Upper lobe of right lung (tissue), 1 donor: ENCODE measurements around the gene ITPK1. TPM values are rescaled to one million over a fixed set of nuclear protein-coding genes. Genes with fewer than 3 reads are reported as not detected.

Experiments used
- ATAC-seq: fragments of 200-7000 bp; cut with Tn5 transposase; one replicate; pipeline ENCODE4 v1.9.1; 2020; ENCODE audit warnings: mild to moderate bottlenecking, moderate library complexity
- DNase-seq: peaks from one replicate; pipeline ENCODE4 v3.0.0-alpha.2; 2020
- H3K27ac ChIP-seq: fragments of 200-600 bp; one replicate; pipeline ENCODE4 v1.8.0; 2022
- H3K27me3 ChIP-seq: fragments of 200-600 bp; one replicate; pipeline ENCODE4 v1.8.0; 2022; ENCODE audit warnings: mild to moderate bottlenecking
- H3K36me3 ChIP-seq: fragments of 200-600 bp; one replicate; pipeline ENCODE4 v1.8.0; 2022
- H3K4me1 ChIP-seq: fragments of 200-600 bp; one replicate; pipeline ENCODE4 v1.8.0; 2022
- H3K4me3 ChIP-seq: fragments of 200-600 bp; one replicate; pipeline ENCODE4 v1.8.0; 2022; ENCODE audit warnings: mild to moderate bottlenecking
- H3K9me3 ChIP-seq: fragments of 200-600 bp; one replicate; pipeline ENCODE4 v1.8.0; 2022
- intact Hi-C: fragments of 100-400 bp; cut with DNase I; formaldehyde crosslinking; loops from one replicate; pipeline ENCODE4 v1.11.0; 2022
- total RNA-seq: library from RNA; stranded (reverse); fragmentation: NEBNext Ultra II Directional; extraction: Animal tissue kit (Norgen Biotek cat#: 25700); gene quantifications from one replicate; pipeline ENCODE4 v1.2.1, GENCODE V29; 2021
- TF ChIP-seq, protein P1 (sequence below): fragments of 200-600 bp; IDR thresholded peaks from one replicate; pipeline ENCODE4 v1.8.0; 2022; ENCODE audit warnings: antibody characterized with exemption
- donor health status: DM: no; HTN: yes; CAD: no; lungs with severe emphysema.

Gene ITPK1
- total RNA-seq, 1 donor from 2014 or later = 96.9 TPM

DNA sequence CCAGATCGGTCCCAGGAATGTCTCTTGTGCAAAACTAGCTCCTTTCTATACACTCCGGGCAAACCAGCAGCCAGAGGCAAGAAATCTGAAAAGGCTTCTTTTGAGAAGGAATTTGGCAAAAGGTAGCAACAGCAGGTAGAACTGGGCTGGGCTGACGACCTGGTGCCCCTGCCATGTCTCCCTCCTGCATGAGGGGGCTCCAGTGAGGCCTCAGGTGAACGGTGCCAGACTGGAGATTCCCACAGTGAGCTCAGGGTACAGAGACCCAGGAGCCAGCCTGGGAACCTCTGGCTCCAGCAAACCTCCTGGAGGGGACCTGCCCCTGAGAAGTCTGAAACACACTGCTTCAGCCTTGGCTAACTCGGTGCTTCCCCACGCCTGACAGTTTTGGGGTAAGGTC, 10.8 kb downstream of the ITPK1 start:
- DNase-seq (no peak), ATAC-seq (no peak)
- H3K27me3 ChIP-seq = no peaks in the 10 kb centered on the region
- H3K36me3 ChIP-seq = no peaks in the 10 kb centered on the region
- peaks cover 48% of the 10 kb centered on the region for H3K4me1 ChIP-seq
- H3K27ac ChIP-seq = peak overlapping the region; percentile 24
- no peak overlapping the region for H3K4me3 ChIP-seq
- TF ChIP-seq, protein P1, sequence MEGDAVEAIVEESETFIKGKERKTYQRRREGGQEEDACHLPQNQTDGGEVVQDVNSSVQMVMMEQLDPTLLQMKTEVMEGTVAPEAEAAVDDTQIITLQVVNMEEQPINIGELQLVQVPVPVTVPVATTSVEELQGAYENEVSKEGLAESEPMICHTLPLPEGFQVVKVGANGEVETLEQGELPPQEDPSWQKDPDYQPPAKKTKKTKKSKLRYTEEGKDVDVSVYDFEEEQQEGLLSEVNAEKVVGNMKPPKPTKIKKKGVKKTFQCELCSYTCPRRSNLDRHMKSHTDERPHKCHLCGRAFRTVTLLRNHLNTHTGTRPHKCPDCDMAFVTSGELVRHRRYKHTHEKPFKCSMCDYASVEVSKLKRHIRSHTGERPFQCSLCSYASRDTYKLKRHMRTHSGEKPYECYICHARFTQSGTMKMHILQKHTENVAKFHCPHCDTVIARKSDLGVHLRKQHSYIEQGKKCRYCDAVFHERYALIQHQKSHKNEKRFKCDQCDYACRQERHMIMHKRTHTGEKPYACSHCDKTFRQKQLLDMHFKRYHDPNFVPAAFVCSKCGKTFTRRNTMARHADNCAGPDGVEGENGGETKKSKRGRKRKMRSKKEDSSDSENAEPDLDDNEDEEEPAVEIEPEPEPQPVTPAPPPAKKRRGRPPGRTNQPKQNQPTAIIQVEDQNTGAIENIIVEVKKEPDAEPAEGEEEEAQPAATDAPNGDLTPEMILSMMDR = no peak
- intact Hi-C loops = no loop called here
- no peaks in the 10 kb centered on the region for H3K9me3 ChIP-seq

DNA sequence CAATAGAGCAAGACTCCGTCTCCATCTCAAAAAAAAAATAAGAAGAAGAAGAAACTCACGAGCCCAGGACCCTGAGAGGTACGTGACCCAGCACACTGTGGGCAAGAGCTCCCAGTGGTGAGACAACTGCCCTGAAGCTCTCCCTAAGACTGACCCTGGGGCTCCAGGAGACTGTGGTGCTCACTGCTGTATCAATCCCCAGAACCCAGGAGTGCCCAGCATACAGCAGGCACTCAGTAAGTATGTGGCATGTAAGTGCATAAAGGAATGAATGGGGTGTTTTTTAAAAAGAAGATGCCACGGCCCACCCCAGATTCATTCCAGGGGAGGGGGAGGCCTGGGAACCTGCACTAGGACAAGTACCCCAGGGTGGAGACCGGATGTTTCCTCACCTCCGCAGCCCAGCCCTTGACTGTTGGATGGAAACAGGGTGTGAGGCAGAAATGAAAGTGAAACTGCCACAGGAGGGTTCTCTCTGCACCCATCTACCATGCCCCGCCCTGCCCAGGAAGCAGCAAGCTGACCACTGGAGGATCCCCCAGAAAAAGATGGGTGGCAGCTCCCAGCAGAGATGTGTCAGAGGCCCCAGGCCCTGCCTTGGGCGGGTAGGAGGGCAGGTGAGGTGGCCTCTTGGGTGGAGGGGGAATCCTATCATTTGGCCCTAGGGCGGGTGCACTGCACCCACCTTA, 12.2 kb downstream of the ITPK1 start:
- peak overlapping the region; percentile 17 for H3K4me3 ChIP-seq
- peak; percentile 76 for DNase-seq
- ATAC-seq = peak; percentile 79
- H3K27ac ChIP-seq = no peak overlapping the region
- no peaks in the 10 kb centered on the region for H3K27me3 ChIP-seq
- no peaks in the 10 kb centered on the region for H3K9me3 ChIP-seq
- no peaks in the 10 kb centered on the region for H3K36me3 ChIP-seq
- H3K4me1 ChIP-seq = peaks cover 44% of the 10 kb centered on the region
- TF ChIP-seq, protein P1 = no peak
- intact Hi-C loops = no loop called here

DNA sequence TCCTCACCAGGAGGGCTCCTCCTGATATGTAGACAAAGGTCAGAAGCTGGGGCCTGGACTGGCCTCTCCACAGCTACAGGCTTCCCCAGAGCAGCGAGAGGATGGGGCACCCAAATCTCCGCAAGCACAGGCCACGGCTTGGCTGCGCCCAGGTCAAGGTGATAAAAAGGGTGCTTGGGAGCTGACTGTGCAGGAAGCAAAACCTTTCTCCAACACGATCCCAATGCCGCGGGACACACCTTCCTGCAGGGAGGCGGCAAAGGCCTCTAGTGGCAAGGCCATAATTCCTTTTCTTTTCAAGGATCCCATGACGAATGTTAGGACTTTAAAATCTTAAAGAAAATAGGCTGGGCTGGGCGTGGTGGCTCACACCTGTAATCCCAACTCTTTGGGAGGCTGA, 13.6 kb downstream of the ITPK1 start:
- intact Hi-C loops = no loop called here
- TF ChIP-seq, protein P1 = no peak

DNA sequence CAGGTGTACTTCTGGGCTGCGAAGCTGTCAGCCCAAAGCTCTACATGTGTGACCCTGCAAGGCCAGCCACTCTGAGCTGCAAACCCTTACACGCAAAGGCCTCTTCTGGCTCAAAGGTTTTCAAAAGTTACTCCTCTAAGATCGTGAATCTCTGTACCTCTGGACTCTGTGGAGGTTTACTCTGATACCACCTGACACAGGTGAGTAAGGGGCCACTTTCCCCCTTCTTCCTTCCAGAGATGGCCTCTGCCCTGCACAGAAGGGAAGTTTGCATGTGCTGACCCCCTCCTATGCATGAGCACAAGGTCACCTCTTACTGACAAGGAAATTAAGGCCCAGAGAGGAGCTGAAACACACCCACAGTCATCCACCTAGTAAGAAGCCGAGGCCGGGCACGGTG, 14.5 kb downstream of the ITPK1 start:
- intact Hi-C loops = no loop called here
- Histone ChIP-seq H3K27me3 (no peaks in the 10 kb centered on the region), H3K9me3 (no peaks in the 10 kb centered on the region), H3K4me3 (no peak overlapping the region), H3K4me1 (peaks cover 25% of the 10 kb centered on the region), H3K27ac (no peak overlapping the region), H3K36me3 (no peaks in the 10 kb centered on the region)
- TF ChIP-seq, protein P1 = no peak
- ATAC-seq (no peak), DNase-seq (no peak)

More for the DNA sequence above, 13.6 kb downstream of the ITPK1 start:
- H3K36me3 ChIP-seq = no peaks in the 10 kb centered on the region
- H3K4me1 ChIP-seq = peaks cover 33% of the 10 kb centered on the region
- no peaks in the 10 kb centered on the region for H3K27me3 ChIP-seq
- H3K9me3 ChIP-seq = no peaks in the 10 kb centered on the region
- DNase-seq (no peak), ATAC-seq (no peak)
- no peak overlapping the region for H3K4me3 ChIP-seq
- H3K27ac ChIP-seq = no peak overlapping the region

DNA sequence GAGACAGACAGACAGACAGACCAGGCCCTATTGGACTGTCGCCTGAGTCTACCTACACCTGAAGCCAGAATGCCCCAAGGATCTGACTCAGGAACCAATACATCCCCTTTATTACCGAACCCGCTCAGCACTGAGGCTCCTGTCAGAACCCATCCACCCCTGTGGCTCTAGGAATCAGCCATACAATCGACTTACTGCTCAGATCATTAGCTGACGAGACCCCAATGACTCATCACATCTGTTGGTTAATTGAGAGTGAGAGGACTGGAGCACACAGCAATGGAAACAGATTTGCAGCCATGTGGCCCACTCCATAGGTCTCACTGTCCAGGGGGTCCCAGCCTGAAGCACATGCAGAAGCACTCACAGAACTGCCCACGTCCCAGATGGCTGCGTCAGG, 15.2 kb downstream of the ITPK1 start:
- Histone ChIP-seq H3K4me3 (no peak overlapping the region), H3K36me3 (no peaks in the 10 kb centered on the region), H3K27me3 (no peaks in the 10 kb centered on the region), H3K27ac (no peak overlapping the region), H3K4me1 (peaks cover 23% of the 10 kb centered on the region), H3K9me3 (no peaks in the 10 kb centered on the region)
- intact Hi-C loops = no loop called here
- TF ChIP-seq, protein P1 = no peak
- DNase-seq (no peak), ATAC-seq (no peak)

DNA sequence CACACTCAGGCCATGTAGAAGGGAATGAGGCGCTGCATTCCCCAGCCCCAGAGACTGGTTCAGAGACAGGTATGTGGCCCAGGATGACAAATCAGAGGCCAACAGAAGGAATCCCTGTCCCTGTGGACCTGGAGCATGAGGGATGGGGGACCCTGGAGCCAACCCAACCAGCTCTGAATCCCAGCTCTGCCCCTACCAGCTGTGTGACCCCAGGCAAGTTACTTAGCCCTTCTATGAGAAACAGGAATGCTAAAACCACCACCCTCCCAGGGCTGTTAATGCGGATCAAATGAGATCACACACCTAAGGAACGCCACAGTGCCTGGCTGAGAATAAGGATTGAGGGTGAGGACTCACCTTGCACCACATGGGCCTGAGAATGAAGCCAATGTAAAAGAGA, 15.6 kb downstream of the ITPK1 start:
- ATAC-seq = no peak
- no peak for DNase-seq
- TF ChIP-seq, protein P1 = no peak
- no peaks in the 10 kb centered on the region for H3K36me3 ChIP-seq
- H3K4me1 ChIP-seq = peaks cover 18% of the 10 kb centered on the region
- intact Hi-C loops = no loop called here
- H3K27ac ChIP-seq = no peak overlapping the region
- H3K4me3 ChIP-seq = no peak overlapping the region
- H3K9me3 ChIP-seq = no peaks in the 10 kb centered on the region
- H3K27me3 ChIP-seq = no peaks in the 10 kb centered on the region
